ENCODE measurements around the gene KBTBD12. TPM values are rescaled to one million over a fixed set of nuclear protein-coding genes. Genes with fewer than 3 reads are reported as not detected.
A peak's percentile ranks its signal among the peaks of the same experiment; 100 is the strongest.

KBTBD12 gene
- polyA plus RNA-seq, 1 donor, result 25.6 TPM

GRCh38 chr3:127953091-127954035, 38.3 kb downstream of the KBTBD12 start:
- no peak for DNase-seq (ENCODE audit: low read depth)

DNA sequence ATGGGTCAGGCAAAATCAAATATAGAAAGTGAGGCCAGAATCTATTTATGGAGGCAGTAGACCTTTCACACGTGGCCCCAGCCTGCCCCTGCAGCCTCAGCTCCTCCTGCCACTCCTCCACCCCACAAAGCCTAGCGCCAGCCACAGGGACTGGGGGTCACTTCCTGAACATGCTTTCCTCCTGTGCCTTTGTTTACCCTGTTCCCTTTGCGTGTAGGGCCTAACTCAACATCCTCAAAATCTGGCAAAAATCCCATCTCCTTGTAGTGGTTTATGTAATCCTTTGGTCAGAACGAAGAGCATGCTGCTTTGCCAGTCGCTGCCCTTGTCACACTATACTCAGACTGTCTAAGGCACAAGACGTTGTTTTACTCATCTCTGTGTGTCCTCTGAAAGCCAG, 39.6 kb downstream of the KBTBD12 start:
- no peak for DNase-seq (ENCODE audit: low read depth)

- no peak for DNase-seq (ENCODE audit: low read depth)
Measured at GRCh38 chr3:127955728-127956127, 40.7 kb downstream of the KBTBD12 start.

DNA sequence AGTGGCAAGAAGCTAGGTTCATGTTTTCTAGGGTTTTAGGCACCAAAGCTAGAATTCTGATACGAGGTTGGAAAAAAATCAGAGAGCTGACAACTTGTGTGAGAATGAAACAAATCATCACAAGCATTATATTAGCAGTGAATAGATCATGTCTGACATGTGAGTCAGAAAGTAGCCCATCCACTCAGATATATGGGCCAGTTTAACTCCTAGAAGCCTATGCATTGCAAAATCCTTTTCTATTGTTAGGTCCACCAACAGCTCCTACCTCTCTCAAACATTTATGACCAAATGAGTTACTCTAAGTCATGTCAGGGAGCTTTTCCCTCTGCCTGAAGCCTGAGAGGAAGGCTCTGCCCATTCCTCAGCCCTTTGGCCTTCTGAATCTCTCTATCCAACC, 44.0 kb downstream of the KBTBD12 start:
- DNase-seq (ENCODE audit: low read depth), result no peak

GRCh38 chr3:127959873-127960272, 44.8 kb downstream of the KBTBD12 start:
- DNase-seq (ENCODE audit: low read depth), result no peak

DNA sequence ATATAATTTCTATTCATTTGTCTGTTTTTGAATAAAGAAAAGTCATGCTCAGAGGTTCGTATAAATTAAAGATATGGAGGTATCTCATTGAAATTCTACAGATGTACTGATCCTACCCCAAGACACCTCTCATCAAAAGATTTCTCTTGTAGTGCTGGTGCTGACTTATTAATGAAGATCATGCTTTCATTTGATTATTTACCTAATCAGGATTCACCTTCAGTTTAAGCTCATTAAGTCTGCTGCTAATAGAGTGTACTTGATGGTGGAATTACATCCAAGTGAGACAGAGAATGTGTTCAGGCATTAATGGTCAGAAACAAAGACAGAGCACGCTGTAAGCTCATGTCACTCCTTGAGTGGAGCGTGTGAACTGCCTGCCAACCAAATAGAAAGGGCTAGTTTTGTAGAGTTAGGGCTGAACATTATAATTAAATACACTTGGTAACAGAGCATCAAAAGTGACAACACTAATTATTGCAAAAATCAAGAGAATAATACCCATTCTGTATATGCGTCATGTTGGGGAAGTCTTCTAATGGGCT, 45.5 kb downstream of the KBTBD12 start:
- no peak for DNase-seq (ENCODE audit: low read depth)

- DNase-seq (ENCODE audit: low read depth), result no peak
Measured at GRCh38 chr3:127961124-127961523, 46.1 kb downstream of the KBTBD12 start.

- DNase-seq (ENCODE audit: low read depth), result no peak
Measured at GRCh38 chr3:127961963-127962362, 46.9 kb downstream of the KBTBD12 start.

DNA sequence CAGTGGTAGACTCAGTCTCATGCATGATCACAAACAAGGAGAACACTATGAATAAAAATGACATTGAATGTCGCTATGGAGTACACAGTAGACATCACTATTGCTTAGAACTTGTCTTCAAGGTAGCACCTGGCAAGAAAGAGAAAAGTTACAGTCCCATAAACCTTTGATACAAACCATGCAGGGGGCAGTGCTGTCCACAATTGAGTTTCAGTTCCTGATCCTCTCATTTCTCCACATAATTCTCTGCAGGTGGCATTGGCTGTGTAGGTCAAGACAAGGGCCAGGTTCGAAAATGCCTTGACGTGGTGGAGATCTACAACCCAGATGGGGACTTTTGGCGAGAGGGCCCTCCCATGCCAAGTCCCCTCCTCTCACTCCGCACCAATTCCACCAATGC, 47.9 kb downstream of the KBTBD12 start:
- DNase-seq (ENCODE audit: low read depth), result no peak

DNA sequence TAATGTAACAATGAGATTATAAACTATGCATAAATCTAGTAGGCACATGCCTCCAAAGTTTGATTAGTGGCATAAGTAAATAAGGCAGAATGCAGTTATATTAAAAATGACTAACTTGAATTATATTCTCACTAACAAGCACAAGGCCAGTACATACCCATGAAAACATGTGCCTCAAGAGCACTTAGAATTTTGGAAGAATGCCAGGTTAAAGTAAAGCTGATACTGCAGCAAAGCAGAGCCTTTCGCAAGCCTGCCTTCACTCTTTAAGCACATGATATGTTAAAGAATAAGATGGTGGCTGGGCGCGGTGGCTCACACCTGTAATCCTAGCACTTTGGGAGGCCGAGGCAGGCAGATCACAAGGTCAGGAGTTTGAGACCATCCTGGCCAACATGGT, 49.0 kb downstream of the KBTBD12 start:
- DNase-seq (ENCODE audit: low read depth), result no peak

GRCh38 chr3:127964816-127965215, 49.8 kb downstream of the KBTBD12 start:
- DNase-seq (ENCODE audit: low read depth), result no peak

DNA sequence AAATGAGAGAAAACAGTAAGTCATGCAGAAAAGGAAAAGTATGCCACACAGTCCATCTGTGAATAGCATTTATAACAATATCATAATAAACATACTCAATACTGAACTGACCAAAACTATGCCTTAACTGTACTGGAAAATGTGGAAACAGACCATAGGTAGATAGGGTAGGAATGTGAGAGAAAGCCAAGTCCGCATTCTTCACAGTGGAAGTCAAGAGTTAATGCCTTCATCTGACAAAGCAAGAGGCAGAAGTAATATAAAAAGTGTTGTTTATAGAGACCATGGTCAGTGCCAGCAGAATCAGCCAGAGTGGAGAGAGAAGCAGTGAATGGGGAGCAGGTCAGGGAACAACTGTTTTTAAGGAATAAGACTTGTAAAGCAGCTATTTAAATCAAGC, 52.3 kb downstream of the KBTBD12 start:
- DNase-seq (ENCODE audit: low read depth), result no peak

GRCh38 chr3:127970966-127971592, 56.0 kb downstream of the KBTBD12 start:
- DNase-seq (ENCODE audit: low read depth), result peak; percentile 49

GRCh38 chr3:127974226-127974625, 59.2 kb downstream of the KBTBD12 start:
- no peak for DNase-seq (ENCODE audit: low read depth)

- no peak for DNase-seq (ENCODE audit: low read depth)
Measured at GRCh38 chr3:127975153-127976029, 60.4 kb downstream of the KBTBD12 start.

DNA sequence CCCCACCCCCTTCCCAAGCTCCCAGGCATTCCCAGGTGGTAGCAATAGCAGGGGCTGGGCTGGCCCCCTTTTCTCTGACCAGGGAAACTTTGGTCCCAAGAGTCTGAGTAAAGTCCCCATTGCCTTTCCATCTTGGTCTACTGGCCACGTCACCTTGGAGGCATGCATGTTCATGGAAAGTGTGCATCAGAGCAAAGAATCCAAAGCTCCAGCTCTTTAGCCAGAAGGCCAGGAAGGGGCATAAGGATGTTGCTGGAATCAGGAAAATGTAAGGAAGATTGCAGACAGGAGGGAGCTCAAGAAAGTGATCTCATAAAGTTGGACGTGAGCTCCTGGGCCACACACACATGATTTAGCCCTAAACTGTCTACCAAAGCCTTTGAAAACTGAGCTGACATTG, 63.6 kb downstream of the KBTBD12 start:
- no peak for DNase-seq (ENCODE audit: low read depth)

GRCh38 chr3:127979473-127979872, 64.4 kb downstream of the KBTBD12 start:
- no peak for DNase-seq (ENCODE audit: low read depth)

DNA sequence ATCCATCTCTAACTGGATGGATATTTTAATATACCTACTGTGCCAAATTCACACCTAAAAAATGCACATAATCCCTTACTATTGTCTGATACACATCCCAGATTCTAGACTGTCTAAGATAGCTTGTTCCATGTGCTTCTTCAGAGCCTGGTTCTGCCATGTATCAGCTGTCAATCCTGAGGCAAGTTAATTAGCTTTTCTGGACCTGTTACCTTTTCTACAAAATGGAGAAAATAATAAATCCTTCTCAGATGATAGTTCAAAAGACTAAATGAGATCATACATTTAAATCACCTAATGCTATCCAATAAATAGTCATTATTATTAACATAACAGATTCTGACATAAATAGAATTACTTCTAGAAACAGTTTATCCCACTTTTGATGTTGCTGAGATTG, 66.1 kb downstream of the KBTBD12 start:
- DNase-seq (ENCODE audit: low read depth), result no peak

GRCh38 chr3:127982155-127982554, 67.1 kb downstream of the KBTBD12 start:
- no peak for DNase-seq (ENCODE audit: low read depth)

DNA sequence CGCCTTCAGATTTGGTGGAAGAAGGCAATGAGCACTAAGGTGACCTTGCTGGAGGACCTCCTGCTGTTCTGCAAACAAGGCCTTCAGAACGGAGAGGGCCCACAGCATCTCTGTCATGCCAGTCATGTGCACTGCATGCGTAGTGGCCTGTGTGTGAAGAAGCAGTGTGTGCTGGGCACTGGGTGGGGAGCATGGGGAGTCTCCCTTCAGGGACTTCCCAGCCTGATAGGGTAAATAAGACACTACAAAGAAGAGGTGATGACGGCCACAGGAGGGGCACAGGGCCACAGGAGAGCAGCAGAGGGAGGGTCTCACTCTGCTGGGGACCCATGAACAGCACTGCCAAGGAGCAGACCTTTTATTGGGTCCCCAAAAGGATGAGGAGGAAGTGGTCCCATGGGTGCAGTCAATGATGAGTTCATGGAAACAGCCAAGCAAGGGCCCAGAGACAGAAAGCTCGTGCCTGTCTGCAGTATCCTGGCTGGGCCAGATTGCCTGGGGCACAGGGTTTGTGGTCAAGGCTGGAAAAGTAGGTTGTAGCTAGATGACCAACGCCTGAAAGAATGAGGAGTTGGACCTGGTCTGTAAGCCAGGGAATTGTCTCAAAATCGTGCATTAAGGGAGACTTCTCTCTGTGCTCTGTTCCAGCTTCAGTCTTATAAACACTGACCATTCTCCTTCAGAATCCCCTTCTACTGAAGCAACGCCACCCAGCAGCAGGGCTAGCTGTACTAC, 69.4 kb downstream of the KBTBD12 start:
- no peak for DNase-seq (ENCODE audit: low read depth)

DNA sequence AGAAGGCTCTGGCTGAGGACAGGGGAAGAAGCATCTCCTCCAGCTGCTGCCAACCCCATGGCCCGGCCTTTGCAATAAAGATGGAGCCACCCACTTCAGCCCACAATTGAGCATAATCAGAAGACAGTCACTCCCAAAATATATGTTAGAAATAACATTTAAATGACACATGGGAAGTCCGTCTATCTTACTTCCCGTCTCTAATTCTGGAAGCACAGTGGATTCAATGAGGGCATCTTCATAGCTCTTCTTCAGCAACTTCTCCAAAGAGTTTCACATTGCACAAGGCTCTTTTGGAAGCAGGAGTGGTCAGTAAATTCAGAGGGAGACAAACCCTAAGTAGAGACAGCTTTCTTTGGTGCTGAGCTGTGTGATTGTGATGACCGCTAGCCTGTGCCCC, 70.2 kb downstream of the KBTBD12 start:
- no peak for DNase-seq (ENCODE audit: low read depth)
